HCT116 (cell line): ENCODE results near the gene MRAP2. TPM values are rescaled to one million over a fixed set of nuclear protein-coding genes. Genes with fewer than 3 reads are reported as not detected.

Source experiments
- ATAC-seq: fragments of 200-7000 bp; cut with Tn5 transposase; 2 replicates; pipeline ENCODE4 v1.9.1; 2020; ENCODE audit warnings: mild to moderate bottlenecking, moderate library complexity
- BruUV-seq: library from RNA; stranded (reverse); fragments of 400-500 nt; replicated peaks from 2 replicates; lab custom pipeline; 2021; lab: Mats Ljungman, UMichigan
- CTCF ChIA-PET: fragments of 300-600 bp; sonication (Branson Sonifier 250); formaldehyde crosslinking; loops from one replicate; lab custom pipeline; 2021; ENCODE audit warnings: antibody characterized with exemption; lab: Charles Lee
- POLR2A ChIA-PET: fragments of 300-600, 350-600 bp; sonication (Branson Sonifier 250); formaldehyde crosslinking; loops from one replicate; lab custom pipeline; 2021; ENCODE audit warnings: antibody characterized with exemption; lab: Charles Lee
- RAD21 ChIA-PET, 2 experiments: fragments of 300-600 bp; sonication (Branson Sonifier 250); formaldehyde crosslinking; loops; one replicate each; lab custom pipeline; 2023; ENCODE audit warnings: low total read pairs in 2 of 2; ENCODE audit not compliant: uncharacterized antibody in 2 of 2, unreplicated experiment in 2 of 2, low non-redundant PET in 1 of 2; lab: Charles Lee
- DNase-seq: peaks from one replicate; pipeline ENCODE4 v3.0.0-alpha.2; 2010; ENCODE audit warnings: low read depth, low spot score
- H2AFZ ChIP-seq: fragments of 200-600 bp; shearing (Covaris generic), sonication (generic); 2 replicates; pipeline ENCODE4 v1.6.1; 2017; ENCODE audit warnings: low read depth, mixed run types, mixed read lengths, antibody characterized with exemption, low read length; ENCODE audit not compliant: poor library complexity, severe bottlenecking
- H3K27ac ChIP-seq: 2 replicates; pipeline ENCODE4 v1.5.1; 2012; ENCODE audit warnings: low read depth, low read length
- H3K27me3 ChIP-seq: fragments of 200-600 bp; sonication (generic); 2 replicates; pipeline ENCODE4 v1.6.1; 2016; ENCODE audit warnings: mixed run types, low read length, mixed read lengths; ENCODE audit not compliant: insufficient read depth
- H3K36me3 ChIP-seq, 2 experiments: fragments of 200-500 bp in 1 of 2; fragments of 200-600 bp in 1 of 2; sonication (Bioruptor generic) in 1 of 2; sonication (generic) in 1 of 2; 2 replicates each; pipeline versions ENCODE4 v1.5.1 to v1.6.1; 2014 to 2016; ENCODE audit warnings: low read length in 2 of 2, inconsistent platforms in 1 of 2, mixed read lengths in 1 of 2, mixed run types in 1 of 2; ENCODE audit not compliant: insufficient read depth in 2 of 2, control insufficient read depth in 1 of 2
- H3K4me1 ChIP-seq, 2 experiments: fragments of 200-600 bp in 1 of 2; sonication (generic) in 1 of 2; 2 replicates each; pipeline versions ENCODE4 v1.5.1 to v1.6.1; 2012 to 2017; ENCODE audit warnings: low read length in 2 of 2, inconsistent platforms in 1 of 2, mild to moderate bottlenecking in 1 of 2, mixed read lengths in 1 of 2, mixed run types in 1 of 2, moderate library complexity in 1 of 2; ENCODE audit not compliant: insufficient read depth in 2 of 2, control insufficient read depth in 1 of 2
- H3K4me2 ChIP-seq: fragments of 200-600 bp; sonication (generic); 2 replicates; pipeline ENCODE4 v1.6.1; 2017; ENCODE audit warnings: mixed run types, low read length, mixed read lengths
- H3K4me3 ChIP-seq, 2 experiments: fragments of 200-600 bp in 1 of 2; sonication (generic) in 1 of 2; replicated peaks in 1 of 2; 2 replicates each; pipeline ENCODE4 v1.5.1; 2011 to 2016; ENCODE audit warnings: low read length in 2 of 2, control low read depth in 1 of 2, low read depth in 1 of 2, mild to moderate bottlenecking in 1 of 2, mixed read lengths in 1 of 2, mixed run types in 1 of 2
- H3K79me2 ChIP-seq: fragments of 200-600 bp; sonication (generic); 2 replicates; pipeline ENCODE4 v1.6.1; 2017; ENCODE audit warnings: mild to moderate bottlenecking, mixed run types, low read length, moderate library complexity, mixed read lengths; ENCODE audit not compliant: insufficient read depth
- H3K9ac ChIP-seq: fragments of 200-600 bp; sonication (generic); 2 replicates; pipeline ENCODE4 v1.6.1; 2016; ENCODE audit warnings: low read length, mixed read lengths
- H3K9me2 ChIP-seq: fragments of 200-600 bp; sonication (generic), shearing (Covaris generic); 2 replicates; pipeline ENCODE4 v1.6.1; 2017; ENCODE audit warnings: mixed run types, mild to moderate bottlenecking, moderate library complexity; ENCODE audit not compliant: insufficient read depth
- H3K9me3 ChIP-seq, 2 experiments: fragments of 200-500 bp in 1 of 2; fragments of 200-600 bp in 1 of 2; sonication (Bioruptor generic) in 1 of 2; sonication (generic) in 1 of 2; 2 replicates each; pipeline ENCODE4 v1.6.1; 2014 to 2017; ENCODE audit warnings: low read length in 2 of 2, mixed read lengths in 2 of 2, inconsistent platforms in 1 of 2, low read depth in 1 of 2, mild to moderate bottlenecking in 1 of 2, mixed run types in 1 of 2, moderate library complexity in 1 of 2; ENCODE audit not compliant: control insufficient read depth in 1 of 2, insufficient read depth in 1 of 2
- H4K20me1 ChIP-seq: fragments of 200-600 bp; sonication (generic), shearing (Covaris generic); 2 replicates; pipeline ENCODE4 v1.6.1; 2017; ENCODE audit warnings: mixed run types, mild to moderate bottlenecking, moderate library complexity; ENCODE audit not compliant: insufficient read depth
- FOSL1 ChIP-seq: IDR thresholded peaks from 2 replicates; pipeline ENCODE4 v1.6.1; 2012; ENCODE audit warnings: low read depth
- JUND ChIP-seq: IDR thresholded peaks from 2 replicates; pipeline ENCODE4 v1.6.1; 2012
- POLR2AphosphoS5 ChIP-seq: IDR thresholded peaks from 2 replicates; pipeline ENCODE4 v1.6.1; 2011; ENCODE audit warnings: mild to moderate bottlenecking, low read depth, low read length, moderate library complexity
- TCF7L2 ChIP-seq: IDR thresholded peaks from 2 replicates; pipeline ENCODE4 v1.7.0; 2011; ENCODE audit warnings: borderline replicate concordance, inconsistent platforms; ENCODE audit not compliant: insufficient read depth, insufficient read length; ENCODE audit errors: extremely low read depth
- intact Hi-C: fragments of 100-400 bp; cut with micrococcal nuclease; formaldehyde crosslinking; loops from 2 replicates; pipeline ENCODE4 v1.10.0; 2022
- total RNA-seq: library from RNA; stranded (reverse); gene quantifications from one replicate; pipeline ENCODE4 v1.2.1, GENCODE V29; 2021; ENCODE audit not compliant: unreplicated experiment
- TF ChIP-seq, protein P1 (sequence below): IDR thresholded peaks from 2 replicates; pipeline ENCODE4 v1.6.1; 2012; ENCODE audit warnings: low read depth
- TF ChIP-seq, protein P2 (sequence below): IDR thresholded peaks from 2 replicates; pipeline ENCODE4 v1.6.1; 2012

The MRAP2 gene
- total RNA-seq, 1 experiment from 2014 or later, result 1.4 TPM

DNA sequence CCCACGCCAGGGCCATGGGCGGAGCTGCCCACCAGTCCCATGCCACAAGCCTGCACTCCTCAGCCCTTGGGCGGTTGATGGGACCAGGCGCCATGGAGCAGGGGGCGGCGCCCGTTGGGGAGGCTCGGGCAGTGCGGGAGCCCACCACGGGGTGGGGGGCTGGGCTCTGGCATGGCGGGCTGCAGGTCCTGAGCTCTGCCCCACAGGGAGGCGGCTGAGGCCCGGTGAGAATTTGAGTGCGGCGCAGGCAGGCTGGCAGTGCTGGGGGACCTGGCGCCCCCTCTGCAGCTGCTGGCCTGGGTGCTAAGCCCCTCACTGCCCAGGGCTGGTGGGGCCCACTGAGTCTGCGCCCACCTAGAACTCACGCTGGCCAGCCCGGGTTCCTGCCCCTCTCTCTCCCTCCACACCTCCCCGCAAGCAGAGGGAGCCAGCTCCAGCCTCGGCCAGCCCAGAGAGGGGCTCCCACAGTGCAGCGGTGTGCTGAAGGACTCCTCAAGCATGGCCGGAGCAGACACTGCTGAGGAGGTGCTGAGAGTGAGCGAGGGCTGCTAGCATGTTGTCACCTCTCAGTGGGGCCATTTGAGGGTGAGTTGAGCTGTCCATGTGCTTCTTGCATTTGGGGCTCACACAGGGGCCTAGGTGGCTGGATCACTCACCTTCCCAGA lies 4.0 kb downstream of the MRAP2 start:
- no peaks in the 10 kb centered on the region for H3K36me3 ChIP-seq
- TF ChIP-seq POLR2AphosphoS5 (no peak), JUND (no peak), TCF7L2 (no peak), FOSL1 (no peak)
- TF ChIP-seq, protein P1, sequence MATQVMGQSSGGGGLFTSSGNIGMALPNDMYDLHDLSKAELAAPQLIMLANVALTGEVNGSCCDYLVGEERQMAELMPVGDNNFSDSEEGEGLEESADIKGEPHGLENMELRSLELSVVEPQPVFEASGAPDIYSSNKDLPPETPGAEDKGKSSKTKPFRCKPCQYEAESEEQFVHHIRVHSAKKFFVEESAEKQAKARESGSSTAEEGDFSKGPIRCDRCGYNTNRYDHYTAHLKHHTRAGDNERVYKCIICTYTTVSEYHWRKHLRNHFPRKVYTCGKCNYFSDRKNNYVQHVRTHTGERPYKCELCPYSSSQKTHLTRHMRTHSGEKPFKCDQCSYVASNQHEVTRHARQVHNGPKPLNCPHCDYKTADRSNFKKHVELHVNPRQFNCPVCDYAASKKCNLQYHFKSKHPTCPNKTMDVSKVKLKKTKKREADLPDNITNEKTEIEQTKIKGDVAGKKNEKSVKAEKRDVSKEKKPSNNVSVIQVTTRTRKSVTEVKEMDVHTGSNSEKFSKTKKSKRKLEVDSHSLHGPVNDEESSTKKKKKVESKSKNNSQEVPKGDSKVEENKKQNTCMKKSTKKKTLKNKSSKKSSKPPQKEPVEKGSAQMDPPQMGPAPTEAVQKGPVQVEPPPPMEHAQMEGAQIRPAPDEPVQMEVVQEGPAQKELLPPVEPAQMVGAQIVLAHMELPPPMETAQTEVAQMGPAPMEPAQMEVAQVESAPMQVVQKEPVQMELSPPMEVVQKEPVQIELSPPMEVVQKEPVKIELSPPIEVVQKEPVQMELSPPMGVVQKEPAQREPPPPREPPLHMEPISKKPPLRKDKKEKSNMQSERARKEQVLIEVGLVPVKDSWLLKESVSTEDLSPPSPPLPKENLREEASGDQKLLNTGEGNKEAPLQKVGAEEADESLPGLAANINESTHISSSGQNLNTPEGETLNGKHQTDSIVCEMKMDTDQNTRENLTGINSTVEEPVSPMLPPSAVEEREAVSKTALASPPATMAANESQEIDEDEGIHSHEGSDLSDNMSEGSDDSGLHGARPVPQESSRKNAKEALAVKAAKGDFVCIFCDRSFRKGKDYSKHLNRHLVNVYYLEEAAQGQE, result no peak
- TF ChIP-seq, protein P2, sequence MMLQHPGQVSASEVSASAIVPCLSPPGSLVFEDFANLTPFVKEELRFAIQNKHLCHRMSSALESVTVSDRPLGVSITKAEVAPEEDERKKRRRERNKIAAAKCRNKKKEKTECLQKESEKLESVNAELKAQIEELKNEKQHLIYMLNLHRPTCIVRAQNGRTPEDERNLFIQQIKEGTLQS, result no peak
- CTCF ChIA-PET, result no interaction called here
- RAD21 ChIA-PET, result no interaction called here
- ATAC-seq, result no peak
- H3K4me2 ChIP-seq, result no peak overlapping the region
- H2AFZ ChIP-seq, result no peak overlapping the region
- no peak overlapping the region for H3K9ac ChIP-seq
- no peak overlapping the region for H3K27ac ChIP-seq
- no peaks in the 10 kb centered on the region for H3K27me3 ChIP-seq
- no peaks in the 10 kb centered on the region for H3K79me2 ChIP-seq
- no TSS peak for BruUV-seq
- DNase-seq, result no peak
- no peaks in the 10 kb centered on the region for H4K20me1 ChIP-seq
- no peak overlapping the region for H3K4me3 ChIP-seq
- H3K9me2 ChIP-seq, result no peaks in the 10 kb centered on the region
- POLR2A ChIA-PET, result no interaction called here
- intact Hi-C loops, result no loop called here
- H3K9me3 ChIP-seq, result no peaks in the 10 kb centered on the region
- H3K4me1 ChIP-seq, result peaks cover 0 to 11% of the 10 kb centered on the region in 2 experiments; a peak in 2 of 4 replicates
